Measurements from ENCODE around the gene KRTAP6-3. TPM values are rescaled to one million over a fixed set of nuclear protein-coding genes. Genes with fewer than 3 reads are reported as not detected.

KRTAP6-3 gene
- total and polyA plus RNA-seq, 2 donors, result not detected

DNA sequence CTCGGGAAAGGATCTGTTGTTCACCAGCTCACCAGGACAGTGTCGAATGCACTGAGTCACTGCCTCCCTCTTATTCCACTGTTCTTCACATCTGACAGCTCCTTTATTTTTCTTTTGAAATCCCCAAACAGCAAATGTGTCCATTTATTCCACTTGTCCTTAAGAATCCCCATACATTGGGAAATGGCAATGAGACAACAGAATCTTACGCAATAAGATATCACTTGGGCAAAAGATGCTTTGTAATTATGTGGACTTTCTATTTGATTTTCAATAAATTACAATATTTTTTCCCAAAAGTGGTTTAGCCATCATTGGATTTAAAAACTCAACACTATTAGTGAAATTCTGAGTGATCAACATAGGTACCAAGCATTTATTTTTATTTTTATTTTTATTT is 46.4 kb downstream of the KRTAP6-3 start:
- H3K27ac ChIP-seq (ENCODE audit: low read depth in 1 of 2, low read length in 1 of 2), result no peak overlapping the region
- H3K9me3 ChIP-seq (ENCODE audit: control insufficient read depth in 2 of 2, insufficient read depth in 1 of 2, low read length in 1 of 2), result no peaks in the 10 kb centered on the region
- H3K36me3 ChIP-seq (ENCODE audit: control insufficient read depth in 2 of 2, insufficient read depth in 2 of 2, low read length in 1 of 2), result no peaks in the 10 kb centered on the region
- H3K4me3 ChIP-seq (ENCODE audit: low read length in 2 of 2), result no peak overlapping the region
- no peaks in the 10 kb centered on the region for H3K4me1 ChIP-seq (ENCODE audit: control insufficient read depth in 2 of 2, insufficient read depth in 2 of 2, low read length in 2 of 2)
- 92% methylated on average over 3 of the region's 3 CpGs for WGBS
- no peak for DNase-seq (ENCODE audit: low read depth in 6 of 9, low spot score in 9 of 9)
- no peaks in the 10 kb centered on the region for H3K27me3 ChIP-seq (ENCODE audit: control insufficient read depth in 2 of 2, insufficient read depth in 1 of 2, low read length in 1 of 2)

DNA sequence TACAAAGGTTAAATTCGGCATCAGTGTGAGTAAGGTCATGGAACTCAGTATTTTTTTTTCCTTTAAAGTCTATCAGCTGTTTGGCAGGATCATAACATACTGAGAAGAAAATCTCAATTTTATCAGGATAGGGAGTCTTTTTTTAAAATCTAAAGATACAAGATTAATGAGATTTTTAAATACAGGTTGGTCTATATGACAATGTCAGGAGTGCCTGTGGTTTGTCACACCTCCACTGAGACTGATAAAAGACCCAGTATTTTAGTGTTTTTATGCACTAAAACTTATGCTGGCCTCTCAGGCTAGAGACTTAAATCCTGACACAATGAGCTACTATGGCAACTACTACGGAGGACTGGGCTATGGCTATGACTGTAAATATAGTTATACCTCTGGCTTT is 50.3 kb downstream of the KRTAP6-3 start, which contains the start of gene KRTAP20-3:
TSS of gene KRTAP20-3 (plus strand) at position 301 of the 400 bp plus-strand sequence.
- no peaks in the 10 kb centered on the region for H3K4me1 ChIP-seq (ENCODE audit: control insufficient read depth in 2 of 2, insufficient read depth in 2 of 2, low read length in 2 of 2)
- H3K27ac ChIP-seq (ENCODE audit: low read depth in 1 of 2, low read length in 1 of 2), result no peak within 1 kb of the TSS
- H3K4me3 ChIP-seq (ENCODE audit: low read length in 2 of 2), result no peak within 1 kb of the TSS
- DNase-seq (ENCODE audit: low read depth in 6 of 9, low spot score in 9 of 9), result no peak
- H3K9me3 ChIP-seq (ENCODE audit: control insufficient read depth in 2 of 2, insufficient read depth in 1 of 2, low read length in 1 of 2), result no peaks in the 10 kb centered on the region
- no peaks in the 10 kb centered on the region for H3K36me3 ChIP-seq (ENCODE audit: control insufficient read depth in 2 of 2, insufficient read depth in 2 of 2, low read length in 1 of 2)
- no peaks in the 10 kb centered on the region for H3K27me3 ChIP-seq (ENCODE audit: control insufficient read depth in 2 of 2, insufficient read depth in 1 of 2, low read length in 1 of 2)
- 98% methylated on average over 2 of the region's 2 CpGs for WGBS

Other genes starting within 250 kb of the KRTAP6-3 start
- not detected for gene KRTAP23-1, start 243.8 kb upstream of the KRTAP6-3 start, total RNA-seq
- not detected for gene KRTAP23-1, start 243.8 kb upstream of the KRTAP6-3 start, polyA plus RNA-seq
- not detected for gene KRTAP13-2, start 220.2 kb upstream of the KRTAP6-3 start, total RNA-seq
- 0.80 TPM for gene KRTAP13-2, start 220.2 kb upstream of the KRTAP6-3 start, polyA plus RNA-seq
- not detected for gene KRTAP13-1, start 196.4 kb upstream of the KRTAP6-3 start, total RNA-seq
- gene KRTAP13-1, start 196.4 kb upstream of the KRTAP6-3 start, polyA plus RNA-seq, result 0.16 TPM
- gene KRTAP13-3, start 166.5 kb upstream of the KRTAP6-3 start, total RNA-seq, result not detected
- gene KRTAP13-3, start 166.5 kb upstream of the KRTAP6-3 start, polyA plus RNA-seq, result not detected
- gene KRTAP13-4, start 162.2 kb upstream of the KRTAP6-3 start, total RNA-seq, result 0.05 TPM
- 0.34 TPM for gene KRTAP13-4, start 162.2 kb upstream of the KRTAP6-3 start, polyA plus RNA-seq
- not detected for gene KRTAP15-1, start 152.2 kb upstream of the KRTAP6-3 start, total RNA-seq
- not detected for gene KRTAP15-1, start 152.2 kb upstream of the KRTAP6-3 start, polyA plus RNA-seq
- gene KRTAP19-1, start 112.1 kb upstream of the KRTAP6-3 start, total RNA-seq, result not detected
- 0.14 TPM for gene KRTAP19-1, start 112.1 kb upstream of the KRTAP6-3 start, polyA plus RNA-seq
- not detected for gene KRTAP19-2, start 105.0 kb upstream of the KRTAP6-3 start, total RNA-seq
- not detected for gene KRTAP19-2, start 105.0 kb upstream of the KRTAP6-3 start, polyA plus RNA-seq
- not detected for gene KRTAP19-3, start 100.4 kb upstream of the KRTAP6-3 start, total RNA-seq
- 2.4 TPM for gene KRTAP19-3, start 100.4 kb upstream of the KRTAP6-3 start, polyA plus RNA-seq
- gene KRTAP19-4, start 95.3 kb upstream of the KRTAP6-3 start, total RNA-seq, result not detected
- gene KRTAP19-4, start 95.3 kb upstream of the KRTAP6-3 start, polyA plus RNA-seq, result not detected
- 0.19 TPM for gene KRTAP19-5, start 90.3 kb upstream of the KRTAP6-3 start, total RNA-seq
- 0.91 TPM for gene KRTAP19-5, start 90.3 kb upstream of the KRTAP6-3 start, polyA plus RNA-seq
- not detected for gene KRTAP19-6, start 50.6 kb upstream of the KRTAP6-3 start, total RNA-seq
- not detected for gene KRTAP19-6, start 50.6 kb upstream of the KRTAP6-3 start, polyA plus RNA-seq
- gene KRTAP19-7, start 31.1 kb upstream of the KRTAP6-3 start, total RNA-seq, result not detected
- gene KRTAP19-7, start 31.1 kb upstream of the KRTAP6-3 start, polyA plus RNA-seq, result not detected
- not detected for gene KRTAP22-2, start 2.0 kb upstream of the KRTAP6-3 start, total RNA-seq
- gene KRTAP22-2, start 2.0 kb upstream of the KRTAP6-3 start, polyA plus RNA-seq, result not detected
- not detected for gene KRTAP6-2, start 6.5 kb downstream of the KRTAP6-3 start, total RNA-seq
- gene KRTAP6-2, start 6.5 kb downstream of the KRTAP6-3 start, polyA plus RNA-seq, result not detected
- gene KRTAP22-1, start 8.6 kb downstream of the KRTAP6-3 start, total RNA-seq, result not detected
- gene KRTAP22-1, start 8.6 kb downstream of the KRTAP6-3 start, polyA plus RNA-seq, result not detected
- gene KRTAP6-1, start 21.5 kb downstream of the KRTAP6-3 start, total RNA-seq, result not detected
- gene KRTAP6-1, start 21.5 kb downstream of the KRTAP6-3 start, polyA plus RNA-seq, result not detected
- not detected for gene KRTAP20-1, start 24.0 kb downstream of the KRTAP6-3 start, total RNA-seq
- gene KRTAP20-1, start 24.0 kb downstream of the KRTAP6-3 start, polyA plus RNA-seq, result not detected
- gene KRTAP20-4, start 28.2 kb downstream of the KRTAP6-3 start, total RNA-seq, result not detected
- not detected for gene KRTAP20-4, start 28.2 kb downstream of the KRTAP6-3 start, polyA plus RNA-seq
- not detected for gene KRTAP20-2, start 42.8 kb downstream of the KRTAP6-3 start, total RNA-seq
- gene KRTAP20-2, start 42.8 kb downstream of the KRTAP6-3 start, polyA plus RNA-seq, result not detected
- not detected for gene KRTAP20-3, start 50.4 kb downstream of the KRTAP6-3 start, total RNA-seq
- not detected for gene KRTAP20-3, start 50.4 kb downstream of the KRTAP6-3 start, polyA plus RNA-seq
- gene KRTAP21-3, start 126.3 kb downstream of the KRTAP6-3 start, total RNA-seq, result not detected
- not detected for gene KRTAP21-3, start 126.3 kb downstream of the KRTAP6-3 start, polyA plus RNA-seq
- not detected for gene KRTAP21-2, start 154.8 kb downstream of the KRTAP6-3 start, total RNA-seq
- not detected for gene KRTAP21-2, start 154.8 kb downstream of the KRTAP6-3 start, polyA plus RNA-seq
- not detected for gene KRTAP21-1, start 163.0 kb downstream of the KRTAP6-3 start, total RNA-seq
- not detected for gene KRTAP21-1, start 163.0 kb downstream of the KRTAP6-3 start, polyA plus RNA-seq
- gene KRTAP8-1, start 220.8 kb downstream of the KRTAP6-3 start, total RNA-seq, result not detected
- gene KRTAP8-1, start 220.8 kb downstream of the KRTAP6-3 start, polyA plus RNA-seq, result 0.16 TPM
- gene KRTAP7-1, start 237.3 kb downstream of the KRTAP6-3 start, total RNA-seq, result not detected
- 0.23 TPM for gene KRTAP7-1, start 237.3 kb downstream of the KRTAP6-3 start, polyA plus RNA-seq